HepG2 (cell line): ENCODE measurements around the gene FBXO24. TPM values are rescaled to one million over a fixed set of nuclear protein-coding genes. Genes with fewer than 3 reads are reported as not detected.

Experiments used
- ATAC-seq: fragments of 200-7000 bp; cut with Tn5 transposase; 3 replicates; pipeline ENCODE4 v1.9.1; 2020; ENCODE audit warnings: mild to moderate bottlenecking, moderate library complexity
- BruUV-seq: library from RNA; stranded (reverse); fragments of 400-500 nt; replicated peaks from 2 replicates; lab custom pipeline; 2021; lab: Mats Ljungman, UMichigan
- CTCF ChIA-PET: fragments of 300-600 bp; formaldehyde crosslinking; extraction: SDS; loops from one replicate; lab custom pipeline; 2021; ENCODE audit warnings: low total read pairs, inconsistent platforms, low intra/inter-chr PET ratio; lab: Yijun Ruan, JAX
- POLR2A ChIA-PET: fragments of 350-600 bp; sonication (Branson Sonifier 250); formaldehyde crosslinking; loops from one replicate; lab custom pipeline; 2020; ENCODE audit warnings: antibody characterized with exemption, inconsistent platforms; lab: Yijun Ruan, JAX
- DNase-seq: peaks from one replicate; pipeline ENCODE4 v3.0.0-alpha.2; 2015; ENCODE audit warnings: low spot score
- FAIRE-seq: peaks from 3 replicates; lab custom pipeline; 2011; peaks lifted over from hg19 to GRCh38; lab: Jason Lieb, UNC
- H2AFZ ChIP-seq: one replicate; pipeline ENCODE4 v1.6.1; 2011; ENCODE audit warnings: low read length, inconsistent platforms
- H3K27ac ChIP-seq: fragments of 300-600 bp; 3 replicates; pipeline ENCODE4 v1.8.0; 2011; ENCODE audit warnings: mixed run types, mild to moderate bottlenecking, mixed read lengths, low read length, inconsistent platforms; ENCODE audit not compliant: insufficient read depth; ENCODE audit errors: extremely low read length
- H3K27me3 ChIP-seq, 2 experiments: fragments of 200-600 bp in 1 of 2; 2 replicates in 1 of 2; 3 replicates in 1 of 2; pipeline versions ENCODE4 v1.6.0 to v1.8.0; 2011; ENCODE audit warnings: low read length in 2 of 2, mild to moderate bottlenecking in 2 of 2, moderate library complexity in 2 of 2, inconsistent platforms in 1 of 2; ENCODE audit not compliant: insufficient read depth in 2 of 2, control insufficient read depth in 1 of 2
- H3K36me3 ChIP-seq, 2 experiments: fragments of 200-600 bp in 1 of 2; replicated peaks in 1 of 2; 2 replicates in 1 of 2; 3 replicates in 1 of 2; pipeline versions ENCODE4 v1.5.1 to v1.8.0; 2011; ENCODE audit warnings: low read length in 2 of 2, inconsistent platforms in 1 of 2; ENCODE audit not compliant: insufficient read depth in 2 of 2, control insufficient read depth in 1 of 2
- H3K4me1 ChIP-seq: 2 replicates; pipeline ENCODE4 v1.5.1; 2012; ENCODE audit warnings: low read length, inconsistent platforms; ENCODE audit not compliant: insufficient read depth
- H3K4me2 ChIP-seq: 2 replicates; pipeline ENCODE4 v1.6.0; 2011; ENCODE audit warnings: low read depth, low read length, inconsistent platforms
- H3K4me3 ChIP-seq, 3 experiments: fragments of 200-600 bp in 1 of 3; sonication (generic), shearing (Covaris generic) in 1 of 3; replicated peaks in 1 of 3; 2 replicates each; pipeline ENCODE4 v1.5.1; 2011 to 2016; ENCODE audit warnings: low read length in 3 of 3, inconsistent platforms in 2 of 3, low read depth in 2 of 3, mild to moderate bottlenecking in 2 of 3, control low read depth in 1 of 3, mixed read lengths in 1 of 3; ENCODE audit not compliant: insufficient read depth in 1 of 3
- H3K79me2 ChIP-seq: one replicate; pipeline ENCODE4 v1.6.1; 2011; ENCODE audit warnings: low read length, inconsistent platforms; ENCODE audit not compliant: insufficient read depth
- H3K9ac ChIP-seq: 2 replicates; pipeline ENCODE4 v1.6.0; 2011; ENCODE audit warnings: mild to moderate bottlenecking, low read depth, low read length, inconsistent platforms; ENCODE audit not compliant: insufficient read depth
- H3K9me3 ChIP-seq: 2 replicates; pipeline ENCODE4 v1.5.1; 2012; ENCODE audit warnings: mild to moderate bottlenecking, low read length
- H4K20me1 ChIP-seq: 2 replicates; pipeline ENCODE4 v1.6.0; 2011; ENCODE audit warnings: inconsistent platforms, mild to moderate bottlenecking, low read length, moderate library complexity; ENCODE audit not compliant: insufficient read depth
- CBX1 ChIP-seq: IDR thresholded peaks from one replicate; pipeline ENCODE4 v1.6.1; 2016; ENCODE audit warnings: antibody characterized with exemption, low read depth
- DNMT1 ChIP-seq: sonication (generic); formaldehyde crosslinking; IDR thresholded peaks from 2 replicates; pipeline ENCODE4 v1.5.1; 2020; ENCODE audit warnings: mild to moderate bottlenecking, missing genetic modification reagents
- GABPB1 ChIP-seq: IDR thresholded peaks from 2 replicates; pipeline ENCODE4 v1.6.1; 2016; ENCODE audit warnings: mild to moderate bottlenecking, missing genetic modification reagents, moderate library complexity, missing compliant biosample characterization
- MBD4 ChIP-seq: IDR thresholded peaks from 2 replicates; pipeline ENCODE4 v1.6.1; 2012; ENCODE audit warnings: low read length, inconsistent platforms, borderline replicate concordance
- MIER3 ChIP-seq: IDR thresholded peaks from 2 replicates; pipeline ENCODE4 v1.6.1; 2016; ENCODE audit warnings: missing compliant biosample characterization, borderline replicate concordance
- NR2F6 ChIP-seq, 2 experiments: IDR thresholded peaks; 2 replicates each; pipeline ENCODE4 v1.6.1; 2016; ENCODE audit warnings: antibody characterized with exemption in 1 of 2, mild to moderate bottlenecking in 1 of 2
- PAF1 ChIP-seq: IDR thresholded peaks from 2 replicates; pipeline ENCODE4 v1.6.1; 2016; ENCODE audit warnings: missing genetic modification reagents, missing compliant biosample characterization
- POLR2AphosphoS5 ChIP-seq: IDR thresholded peaks from 2 replicates; pipeline ENCODE4 v1.6.1; 2012; ENCODE audit warnings: low read depth, low read length
- RARA ChIP-seq: IDR thresholded peaks from 2 replicates; pipeline ENCODE4 v1.6.1; 2016; ENCODE audit warnings: missing genetic modification reagents, missing compliant biosample characterization
- RBFOX2 ChIP-seq: fragments of 200-400 bp; formaldehyde crosslinking; IDR thresholded peaks from 2 replicates; pipeline ENCODE4 v1.6.1; 2017; ENCODE audit warnings: low read depth, mild to moderate bottlenecking, low read length
- RFX1 ChIP-seq: fragments of 450-650 bp; IDR thresholded peaks from 2 replicates; pipeline ENCODE4 v1.6.1; 2017
- SAP130 ChIP-seq: IDR thresholded peaks from 2 replicates; pipeline ENCODE4 v1.6.1; 2016; ENCODE audit warnings: low read depth
- SMAD3 ChIP-seq: sonication (generic); formaldehyde crosslinking; IDR thresholded peaks from 2 replicates; pipeline ENCODE4 v1.4.0; 2020; ENCODE audit warnings: missing genetic modification reagents
- SRY ChIP-seq: sonication (generic); formaldehyde crosslinking; IDR thresholded peaks from 2 replicates; pipeline ENCODE4 v1.8.0; 2022; ENCODE audit warnings: mild to moderate bottlenecking, missing genetic modification reagents
- TOE1 ChIP-seq: sonication (generic); formaldehyde crosslinking; IDR thresholded peaks from 2 replicates; pipeline ENCODE4 v1.4.0; 2020; ENCODE audit warnings: mild to moderate bottlenecking, missing genetic modification reagents
- U2AF2 ChIP-seq: fragments of 200-400 bp; formaldehyde crosslinking; IDR thresholded peaks from 2 replicates; pipeline ENCODE4 v1.6.1; 2017; ENCODE audit warnings: low read depth, mild to moderate bottlenecking, low read length
- XRCC5 ChIP-seq: fragments of 200-400 bp; formaldehyde crosslinking; optimal IDR thresholded peaks from 2 replicates; pipeline ENCODE3; 2017; ENCODE audit warnings: mild to moderate bottlenecking, low read length
- ZNF672 ChIP-seq: sonication (generic); formaldehyde crosslinking; IDR thresholded peaks from 2 replicates; pipeline ENCODE4 v1.8.1; 2022; ENCODE audit warnings: missing genetic modification reagents
- WGBS: methylation state at CpG from one replicate; pipeline ENCODE4 v1.1.6; 2017; ENCODE audit warnings: low lambda C conversion rate; 5-methylcytosine and 5-hydroxymethylcytosine counted together
- in situ Hi-C: cut with HindIII; loops from 2 replicates; pipeline ENCODE4 v1.10.0; 2017; ENCODE audit warnings: low pct_unique_long_range_greater_than_20kb; ENCODE audit not compliant: extremely low pct_ligation_motif_present
- intact Hi-C: fragments of 100-400 bp; cut with micrococcal nuclease; formaldehyde crosslinking; loops from one replicate; pipeline ENCODE4 v1.10.0; 2022; ENCODE audit not compliant: unreplicated experiment
- polyA plus RNA-seq, 8 experiments: library from polyadenylated mRNA; depleted of rRNA in 3 of 8; stranded (reverse) in 7 of 8; unstranded in 1 of 8; fragments of >200 nt; fragmentation: Illumina TruSeq in 4 of 8; extraction: Trizol in 4 of 8; gene quantifications; 2 replicates each; pipeline versions ENCODE4 v1.2.1 to v1.2.3, GENCODE V29; 2011 to 2016; ENCODE audit warnings: low read depth in 4 of 8, missing spikeins in 1 of 8, mixed read lengths in 1 of 8; ENCODE audit not compliant: insufficient read depth in 1 of 8
- total RNA-seq, 5 experiments: library from RNA; depleted of rRNA; stranded (reverse); fragments of >200 nt; fragmentation: Illumina TruSeq; extraction: Trizol; gene quantifications; 2 replicates each; pipeline ENCODE4 v1.2.3, GENCODE V29; 2016; ENCODE audit warnings: low read depth in 1 of 5
- TF ChIP-seq, protein P1 (sequence below): IDR thresholded peaks from 2 replicates; pipeline ENCODE4 v1.6.1; 2018; ENCODE audit warnings: missing genetic modification reagents, mild to moderate bottlenecking, missing compliant biosample characterization
- TF ChIP-seq, protein P2 (sequence below): sonication (generic); formaldehyde crosslinking; IDR thresholded peaks from 2 replicates; pipeline ENCODE4 v1.4.0; 2020; ENCODE audit warnings: missing genetic modification reagents
- TF ChIP-seq, protein P3 (sequence below): sonication (generic); formaldehyde crosslinking; IDR thresholded peaks from 2 replicates; pipeline ENCODE4 v1.5.1; 2020; ENCODE audit warnings: mild to moderate bottlenecking, missing genetic modification reagents, moderate library complexity

FBXO24 gene
- total and polyA plus RNA-seq, 2 of the 13 experiments (the other 11 are each of a cell fraction or from before 2014, with no cell fraction given) = 0.20 to 0.55 TPM

DNA sequence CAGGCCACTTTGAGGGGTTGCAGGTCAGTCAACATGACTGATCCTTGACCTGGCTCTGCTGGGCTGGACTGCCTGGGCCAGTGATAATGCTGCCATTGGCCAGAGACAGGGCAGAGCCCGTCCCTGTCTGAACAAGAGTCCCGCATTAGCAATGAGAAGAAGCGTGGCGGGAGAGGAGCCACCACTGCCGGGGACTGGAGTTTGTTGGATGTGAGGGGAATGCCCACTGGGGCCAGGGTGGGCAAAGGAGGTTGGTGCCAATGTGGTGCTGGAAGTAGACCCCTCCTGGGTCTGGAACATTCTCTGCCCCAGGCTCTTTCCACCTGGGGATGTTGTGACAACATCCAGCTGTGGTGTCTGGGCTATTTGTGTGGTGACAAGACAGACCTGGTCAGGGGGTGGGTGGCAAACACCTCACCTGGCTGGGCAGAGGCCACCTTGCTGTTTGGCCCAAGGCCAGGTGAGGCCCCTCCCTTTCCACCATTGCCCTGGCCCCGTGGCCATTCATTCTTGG lies 20.1 kb upstream of the FBXO24 start:
- peak overlapping the region; percentile 73; the same call in 1 of the 2 replicates for H3K9ac ChIP-seq
- WGBS = 61% methylated on average over 5 of the region's 6 CpGs
- 0 out of 2 replicates have a peak, but pooled peaks have one; percentile 40 for TF ChIP-seq MIER3
- TF ChIP-seq ZNF672 (CRISPR knock-in tag) = no peak
- TF ChIP-seq, protein P1, sequence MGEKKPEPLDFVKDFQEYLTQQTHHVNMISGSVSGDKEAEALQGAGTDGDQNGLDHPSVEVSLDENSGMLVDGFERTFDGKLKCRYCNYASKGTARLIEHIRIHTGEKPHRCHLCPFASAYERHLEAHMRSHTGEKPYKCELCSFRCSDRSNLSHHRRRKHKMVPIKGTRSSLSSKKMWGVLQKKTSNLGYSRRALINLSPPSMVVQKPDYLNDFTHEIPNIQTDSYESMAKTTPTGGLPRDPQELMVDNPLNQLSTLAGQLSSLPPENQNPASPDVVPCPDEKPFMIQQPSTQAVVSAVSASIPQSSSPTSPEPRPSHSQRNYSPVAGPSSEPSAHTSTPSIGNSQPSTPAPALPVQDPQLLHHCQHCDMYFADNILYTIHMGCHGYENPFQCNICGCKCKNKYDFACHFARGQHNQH (CRISPR knock-in tag) = peak; percentile 37; the same call in 1 of the 2 replicates
- TF ChIP-seq XRCC5 = no peak
- peak; percentile 53; the same call in 1 of the 2 replicates for TF ChIP-seq PAF1 (CRISPR knock-in tag)
- TF ChIP-seq U2AF2 = no peak
- no peak for TF ChIP-seq CBX1
- peak; percentile 56; the same call in 1 of the 2 replicates for TF ChIP-seq RBFOX2
- no peak for TF ChIP-seq DNMT1 (CRISPR knock-in tag)
- TF ChIP-seq GABPB1 = peak; percentile 19; the same call in 1 of the 2 replicates
- no peak for TF ChIP-seq MBD4
- 0 out of 2 replicates have a peak, but pooled peaks have one; percentile 59 for TF ChIP-seq SRY
- TF ChIP-seq NR2F6 (IDR thresholded peaks at IDR 0.05) = no peak
- TF ChIP-seq NR2F6 (CRISPR knock-in tag; IDR thresholded peaks at IDR 0.05) = 0 out of 2 replicates have a peak, but pooled peaks have one; percentile 17
- TF ChIP-seq, protein P2, sequence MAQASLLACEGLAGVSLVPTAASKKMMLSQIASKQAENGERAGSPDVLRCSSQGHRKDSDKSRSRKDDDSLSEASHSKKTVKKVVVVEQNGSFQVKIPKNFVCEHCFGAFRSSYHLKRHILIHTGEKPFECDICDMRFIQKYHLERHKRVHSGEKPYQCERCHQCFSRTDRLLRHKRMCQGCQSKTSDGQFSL (CRISPR knock-in tag) = no peak
- TF ChIP-seq RARA (CRISPR knock-in tag) = peak; percentile 37; the same call in 1 of the 2 replicates
- peak; percentile 41 for TF ChIP-seq POLR2AphosphoS5
- TF ChIP-seq RFX1 = no peak
- TF ChIP-seq SMAD3 (CRISPR knock-in tag) = no peak
- TF ChIP-seq SAP130 (CRISPR knock-in tag) = 0 out of 2 replicates have a peak, but pooled peaks have one; percentile 19
- no peak for TF ChIP-seq TOE1 (CRISPR knock-in tag)
- TF ChIP-seq, protein P3, sequence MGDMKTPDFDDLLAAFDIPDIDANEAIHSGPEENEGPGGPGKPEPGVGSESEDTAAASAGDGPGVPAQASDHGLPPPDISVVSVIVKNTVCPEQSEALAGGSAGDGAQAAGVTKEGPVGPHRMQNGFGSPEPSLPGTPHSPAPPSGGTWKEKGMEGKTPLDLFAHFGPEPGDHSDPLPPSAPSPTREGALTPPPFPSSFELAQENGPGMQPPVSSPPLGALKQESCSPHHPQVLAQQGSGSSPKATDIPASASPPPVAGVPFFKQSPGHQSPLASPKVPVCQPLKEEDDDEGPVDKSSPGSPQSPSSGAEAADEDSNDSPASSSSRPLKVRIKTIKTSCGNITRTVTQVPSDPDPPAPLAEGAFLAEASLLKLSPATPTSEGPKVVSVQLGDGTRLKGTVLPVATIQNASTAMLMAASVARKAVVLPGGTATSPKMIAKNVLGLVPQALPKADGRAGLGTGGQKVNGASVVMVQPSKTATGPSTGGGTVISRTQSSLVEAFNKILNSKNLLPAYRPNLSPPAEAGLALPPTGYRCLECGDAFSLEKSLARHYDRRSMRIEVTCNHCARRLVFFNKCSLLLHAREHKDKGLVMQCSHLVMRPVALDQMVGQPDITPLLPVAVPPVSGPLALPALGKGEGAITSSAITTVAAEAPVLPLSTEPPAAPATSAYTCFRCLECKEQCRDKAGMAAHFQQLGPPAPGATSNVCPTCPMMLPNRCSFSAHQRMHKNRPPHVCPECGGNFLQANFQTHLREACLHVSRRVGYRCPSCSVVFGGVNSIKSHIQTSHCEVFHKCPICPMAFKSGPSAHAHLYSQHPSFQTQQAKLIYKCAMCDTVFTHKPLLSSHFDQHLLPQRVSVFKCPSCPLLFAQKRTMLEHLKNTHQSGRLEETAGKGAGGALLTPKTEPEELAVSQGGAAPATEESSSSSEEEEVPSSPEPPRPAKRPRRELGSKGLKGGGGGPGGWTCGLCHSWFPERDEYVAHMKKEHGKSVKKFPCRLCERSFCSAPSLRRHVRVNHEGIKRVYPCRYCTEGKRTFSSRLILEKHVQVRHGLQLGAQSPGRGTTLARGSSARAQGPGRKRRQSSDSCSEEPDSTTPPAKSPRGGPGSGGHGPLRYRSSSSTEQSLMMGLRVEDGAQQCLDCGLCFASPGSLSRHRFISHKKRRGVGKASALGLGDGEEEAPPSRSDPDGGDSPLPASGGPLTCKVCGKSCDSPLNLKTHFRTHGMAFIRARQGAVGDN = peak; percentile 83

More for the DNA sequence above, 20.1 kb upstream of the FBXO24 start:
- FAIRE-seq = no peak
- intact Hi-C loops (no loop called here), in situ Hi-C loops (loop anchor here (5.0 kb wide), 1 partner anchor 79 kb away; no protein-coding TSS in a partner anchor)
- H4K20me1 ChIP-seq = peaks cover 14% of the 10 kb centered on the region; the same call in 1 of the 2 replicates
- no peak for ATAC-seq
- H3K79me2 ChIP-seq = peaks cover 2% of the 10 kb centered on the region
- peak overlapping the region; percentile 99 for H3K27ac ChIP-seq
- ChIA-PET POLR2A (interaction anchor here (2.0 to 2.2 kb wide), 2 partner anchors 19 to 20 kb away, joined by 5 to 7 read pairs; partner anchors contain the start of genes FBXO24 and LRCH4), CTCF (no interaction called here)
- H3K4me2 ChIP-seq = 0 out of 2 replicates have a peak overlapping the region, but pooled peaks have one; percentile 16
- DNase-seq = no peak
- H3K4me3 ChIP-seq = no peak overlapping the region; a peak in 1 of 6 replicates
- no peak overlapping the region for H2AFZ ChIP-seq
- BruUV-seq = TSS peak; percentile 15
- H3K27me3 ChIP-seq = no peaks in the 10 kb centered on the region
- H3K9me3 ChIP-seq = no peaks in the 10 kb centered on the region
- H3K4me1 ChIP-seq = peaks cover 100% of the 10 kb centered on the region
- H3K36me3 ChIP-seq = peaks cover 27 to 46% of the 10 kb centered on the region in 2 experiments
